GM21367 (cell line): ENCODE results near the gene CCDC181.
"Not testable (repeated sequence)": the region's sequence is repeated elsewhere in the genome, so short reads cannot be mapped to it uniquely, and the experiment has no call there.

ENCODE experiments used
- ATAC-seq: cut with Tn5 transposase; IDR thresholded peaks from one replicate; pipeline ENCODE4 v1.9.1; 2021; ENCODE audit not compliant: unreplicated experiment

The CCDC181 gene

GRCh38 chr1:169402578-169402977 is 24.7 kb downstream of the CCDC181 start:
- not testable (repeated sequence) for ATAC-seq

GRCh38 chr1:169395955-169396354 is 31.3 kb downstream of the CCDC181 start:
- ATAC-seq, result no peak

- ATAC-seq, result no peak
Measured at GRCh38 chr1:169392406-169392805, 34.9 kb downstream of the CCDC181 start.

GRCh38 chr1:169390303-169390702 is 37.0 kb downstream of the CCDC181 start:
- ATAC-seq, result peak; percentile 63

- no peak for ATAC-seq
Measured at GRCh38 chr1:169387399-169387798, 39.9 kb downstream of the CCDC181 start.

GRCh38 chr1:169383449-169383848 is 43.8 kb downstream of the CCDC181 start:
- ATAC-seq, result no peak

- no peak for ATAC-seq
Measured at GRCh38 chr1:169381162-169381561, 46.1 kb downstream of the CCDC181 start.

- no peak for ATAC-seq
Measured at GRCh38 chr1:169371404-169371803, 55.9 kb downstream of the CCDC181 start.

GRCh38 chr1:169368406-169368769 is 58.9 kb downstream of the CCDC181 start:
- no peak for ATAC-seq

GRCh38 chr1:169367686-169368405 is 59.4 kb downstream of the CCDC181 start, which contains the start of the genes BLZF1 and NME7:
Gene BLZF1, plus strand, starts transcription at chr1:169368195. Its CDS starts 1,328 bp downstream, at chr1:169369523.
Gene NME7, minus strand, starts transcription at chr1:169367797. Its CDS starts 87 bp downstream, at chr1:169367710.
- peak; percentile 94 for ATAC-seq

GRCh38 chr1:169367096-169367685 is 60.1 kb downstream of the CCDC181 start:
- no peak for ATAC-seq

GRCh38 chr1:169364948-169365347 is 62.3 kb downstream of the CCDC181 start:
- ATAC-seq, result no peak

- no peak for ATAC-seq
Measured at GRCh38 chr1:169363046-169363730, 64.1 kb downstream of the CCDC181 start.

GRCh38 chr1:169361281-169361680 is 66.0 kb downstream of the CCDC181 start:
- ATAC-seq, result no peak

- ATAC-seq, result no peak
Measured at GRCh38 chr1:169360415-169360814, 66.9 kb downstream of the CCDC181 start.

- no peak for ATAC-seq
Measured at GRCh38 chr1:169348383-169349036, 78.8 kb downstream of the CCDC181 start.

GRCh38 chr1:169347688-169348382 is 79.4 kb downstream of the CCDC181 start:
- ATAC-seq, result no peak

GRCh38 chr1:169346036-169346589 is 81.2 kb downstream of the CCDC181 start:
- ATAC-seq, result no peak

GRCh38 chr1:169345511-169345910 is 81.8 kb downstream of the CCDC181 start:
- ATAC-seq, result no peak
